SK-N-SH (cell line): ENCODE results near the gene FRY. TPM values are rescaled to one million over a fixed set of nuclear protein-coding genes. Genes with fewer than 3 reads are reported as not detected.

Source experiments
- CTCF ChIA-PET: fragments of 300-600, 350-600 bp; formaldehyde crosslinking; extraction: SDS; loops from one replicate; lab custom pipeline; 2021; lab: Yijun Ruan, JAX
- POLR2A ChIA-PET: fragments of 350-600 bp; sonication (Branson Sonifier 250); formaldehyde crosslinking; extraction: SDS; loops from one replicate; lab custom pipeline; 2020; ENCODE audit warnings: antibody characterized with exemption, inconsistent platforms; lab: Yijun Ruan, JAX
- DNase-seq: peaks from one replicate; pipeline ENCODE4 v3.0.0; 2012
- H2AFZ ChIP-seq: fragments of 200-600 bp; sonication (generic); 2 replicates; pipeline ENCODE4 v1.8.1; 2016; ENCODE audit warnings: antibody characterized with exemption, mild to moderate bottlenecking, low read depth
- H3F3A ChIP-seq: fragments of 200-600 bp; sonication (generic); replicated peaks from 2 replicates; pipeline ENCODE3; 2016; ENCODE audit warnings: antibody characterized with exemption, mild to moderate bottlenecking; ENCODE audit not compliant: insufficient read depth
- H3K27ac ChIP-seq, 2 experiments: fragments of 200-500 bp in 1 of 2; fragments of 200-600 bp in 1 of 2; sonication (Bioruptor generic) in 1 of 2; sonication (generic), shearing (Covaris generic) in 1 of 2; 2 replicates each; pipeline versions ENCODE4 v1.5.1 to v1.6.1; 2014 to 2016; ENCODE audit warnings: low read depth in 2 of 2, inconsistent platforms in 1 of 2, low read length in 1 of 2, mild to moderate bottlenecking in 1 of 2, mixed read lengths in 1 of 2
- H3K27me3 ChIP-seq: fragments of 200-600 bp; sonication (generic), shearing (Covaris generic); 2 replicates; pipeline ENCODE4 v1.6.1; 2016; ENCODE audit warnings: mixed run types; ENCODE audit not compliant: insufficient read depth
- H3K36me3 ChIP-seq, 2 experiments: fragments of 200-500 bp in 1 of 2; fragments of 200-600 bp in 1 of 2; sonication (Bioruptor generic) in 1 of 2; sonication (generic) in 1 of 2; replicated peaks in 1 of 2; 2 replicates each; pipeline versions ENCODE3 to v1.5.1; 2014 to 2016; ENCODE audit warnings: low read length in 1 of 2, mild to moderate bottlenecking in 1 of 2; ENCODE audit not compliant: insufficient read depth in 2 of 2, control insufficient read depth in 1 of 2
- H3K4me1 ChIP-seq, 2 experiments: fragments of 200-500 bp in 1 of 2; fragments of 200-600 bp in 1 of 2; sonication (Bioruptor generic) in 1 of 2; sonication (generic), shearing (Covaris generic) in 1 of 2; 2 replicates each; pipeline versions ENCODE4 v1.5.1 to v1.6.1; 2014 to 2016; ENCODE audit warnings: low read depth in 1 of 2, low read length in 1 of 2, mixed run types in 1 of 2; ENCODE audit not compliant: insufficient read depth in 2 of 2, control insufficient read depth in 1 of 2
- H3K4me2 ChIP-seq: fragments of 200-600 bp; sonication (generic), shearing (Covaris generic); 2 replicates; pipeline ENCODE4 v1.6.1; 2017; ENCODE audit warnings: mixed run types
- H3K4me3 ChIP-seq, 2 experiments: fragments of 200-500 bp in 1 of 2; fragments of 200-600 bp in 1 of 2; sonication (Bioruptor generic) in 1 of 2; sonication (generic), shearing (Covaris generic) in 1 of 2; 2 replicates each; pipeline versions ENCODE4 v1.5.1 to v1.8.1; 2014 to 2016; ENCODE audit warnings: low read depth in 2 of 2, inconsistent platforms in 1 of 2, low read length in 1 of 2, mild to moderate bottlenecking in 1 of 2, mixed read lengths in 1 of 2, moderate library complexity in 1 of 2
- H3K79me2 ChIP-seq: fragments of 200-600 bp; sonication (generic); 2 replicates; pipeline ENCODE4 v1.8.1; 2017; ENCODE audit warnings: mild to moderate bottlenecking; ENCODE audit not compliant: insufficient read depth
- H3K9ac ChIP-seq: fragments of 200-600 bp; sonication (generic); 2 replicates; pipeline ENCODE4 v1.6.1; 2017; ENCODE audit warnings: mixed run types
- H3K9me2 ChIP-seq: fragments of 200-600 bp; sonication (generic); 2 replicates; pipeline ENCODE4 v1.6.1; 2017; ENCODE audit warnings: mixed run types
- H3K9me3 ChIP-seq: fragments of 200-600 bp; sonication (generic); 2 replicates; pipeline ENCODE4 v1.6.1; 2017; ENCODE audit warnings: mixed run types, mild to moderate bottlenecking, moderate library complexity
- H4K20me1 ChIP-seq: fragments of 200-600 bp; sonication (generic); 2 replicates; pipeline ENCODE4 v1.6.1; 2017; ENCODE audit warnings: mild to moderate bottlenecking, mixed run types; ENCODE audit not compliant: insufficient read depth
- EP300 ChIP-seq, 2 experiments: IDR thresholded peaks; 2 replicates each; pipeline versions ENCODE4 v1.4.0 to v1.6.1; 2012; ENCODE audit warnings: borderline replicate concordance in 1 of 2, low read depth in 1 of 2, low read length in 1 of 2
- GATA2 ChIP-seq: sonication (generic); formaldehyde crosslinking; IDR thresholded peaks from 2 replicates; pipeline ENCODE4 v1.5.0; 2020; ENCODE audit warnings: mild to moderate bottlenecking, missing genetic modification reagents
- MEF2A ChIP-seq: IDR thresholded peaks from 2 replicates; pipeline ENCODE4 v1.4.0; 2012; ENCODE audit warnings: low read depth, borderline replicate concordance
- MXI1 ChIP-seq: IDR thresholded peaks from 2 replicates; pipeline ENCODE4 v1.6.1; 2012; ENCODE audit warnings: mild to moderate bottlenecking, low read depth, low read length, improper control_type of control experiment
- POLR2AphosphoS5 ChIP-seq: IDR thresholded peaks from 2 replicates; pipeline ENCODE4 v1.6.1; 2012; ENCODE audit warnings: low read depth, low read length
- TAF1 ChIP-seq: IDR thresholded peaks from 2 replicates; pipeline ENCODE4 v1.6.1; 2012; ENCODE audit warnings: low read depth, mild to moderate bottlenecking, low read length, moderate library complexity, borderline replicate concordance
- USF1 ChIP-seq: IDR thresholded peaks from 2 replicates; pipeline ENCODE4 v1.4.0; 2012; ENCODE audit warnings: low read depth, borderline replicate concordance
- YY1 ChIP-seq: IDR thresholded peaks from 2 replicates; pipeline ENCODE4 v1.4.0; 2012; ENCODE audit warnings: low read depth, mild to moderate bottlenecking
- WGBS: methylation state at CpG from one replicate; pipeline ENCODE4 v1.1.6; 2017; ENCODE audit warnings: low lambda C conversion rate; 5-methylcytosine and 5-hydroxymethylcytosine counted together
- polyA plus RNA-seq, 3 experiments: library from polyadenylated mRNA; depleted of rRNA; stranded (reverse); fragments of >200 nt; gene quantifications; 2 replicates each; pipeline ENCODE4 v1.2.3, GENCODE V29; 2012
- TF ChIP-seq, protein P1 (sequence below): IDR thresholded peaks from 2 replicates; pipeline ENCODE4; 2012
- TF ChIP-seq, protein P2 (sequence below): IDR thresholded peaks from 2 replicates; pipeline ENCODE4 v1.6.1; 2012; ENCODE audit warnings: mild to moderate bottlenecking, low read depth, low read length, moderate library complexity
- TF ChIP-seq, protein P3 (sequence below): fragments of 150-350 bp; IDR thresholded peaks from 2 replicates; pipeline ENCODE4 v1.6.1; 2017; ENCODE audit warnings: antibody characterized with exemption, low read length, low read depth, borderline replicate concordance

FRY gene
- polyA plus RNA-seq, 1 of the 3 experiments (the other 2 are of a cell fraction): 1.4 TPM

DNA sequence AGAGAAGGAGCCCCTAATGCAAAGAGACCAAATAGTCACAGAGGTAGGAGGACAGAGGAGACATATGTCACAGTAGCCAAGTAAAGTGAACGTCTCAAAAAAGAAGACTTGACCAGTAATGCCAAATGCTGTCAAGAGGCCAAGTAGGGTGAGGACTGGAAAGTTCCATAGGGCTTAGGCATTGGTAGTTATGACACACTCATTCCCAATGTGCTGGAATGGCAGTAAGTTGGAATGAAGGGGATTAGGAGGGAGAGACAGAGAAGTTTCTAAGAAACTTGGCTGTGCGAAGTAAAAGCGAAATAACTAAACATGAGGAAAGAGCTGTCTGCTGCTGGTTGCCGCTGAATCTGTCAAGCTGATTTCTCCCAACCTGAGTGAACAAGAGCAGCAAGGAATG lies 14.9 kb upstream of the FRY start (continued):
- TF ChIP-seq, protein P1, sequence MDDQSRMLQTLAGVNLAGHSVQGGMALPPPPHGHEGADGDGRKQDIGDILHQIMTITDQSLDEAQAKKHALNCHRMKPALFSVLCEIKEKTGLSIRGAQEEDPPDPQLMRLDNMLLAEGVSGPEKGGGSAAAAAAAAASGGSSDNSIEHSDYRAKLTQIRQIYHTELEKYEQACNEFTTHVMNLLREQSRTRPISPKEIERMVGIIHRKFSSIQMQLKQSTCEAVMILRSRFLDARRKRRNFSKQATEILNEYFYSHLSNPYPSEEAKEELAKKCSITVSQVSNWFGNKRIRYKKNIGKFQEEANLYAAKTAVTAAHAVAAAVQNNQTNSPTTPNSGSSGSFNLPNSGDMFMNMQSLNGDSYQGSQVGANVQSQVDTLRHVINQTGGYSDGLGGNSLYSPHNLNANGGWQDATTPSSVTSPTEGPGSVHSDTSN: no peak
- TF ChIP-seq YY1: no peak
- TF ChIP-seq EP300 (IDR thresholded peaks at IDR 0.05; ENCODE audit: borderline replicate concordance in 1 of 2, low read depth in 1 of 2, low read length in 1 of 2): no peak
- no peak for TF ChIP-seq POLR2AphosphoS5
- no peak for TF ChIP-seq MXI1
- TF ChIP-seq MEF2A: no peak

DNA sequence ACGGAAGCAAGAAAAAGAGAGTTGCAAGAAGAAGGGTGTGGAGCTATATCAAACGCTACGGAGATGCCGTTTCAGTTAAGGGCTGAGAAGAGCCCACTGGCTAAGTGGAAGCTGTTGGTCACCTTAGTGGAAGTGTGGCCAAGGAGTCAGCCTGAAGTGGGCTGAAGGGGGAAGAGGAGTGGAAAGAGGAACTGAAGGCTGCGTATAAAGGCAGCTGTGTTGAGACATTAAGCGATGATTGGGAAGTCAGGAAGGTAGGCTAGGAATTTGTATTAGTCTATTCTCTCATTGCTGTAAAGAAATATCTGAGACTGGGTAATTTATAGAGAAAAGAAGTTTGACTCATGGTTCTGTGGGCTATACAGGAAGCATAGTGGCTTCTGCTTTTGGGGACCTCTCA lies 14.1 kb upstream of the FRY start:
- DNase-seq: no peak
- ChIA-PET CTCF (interaction anchor here (1.1 to 1.6 kb wide), 3 partner anchors 50 to 292 kb away, joined by 3 to 4 read pairs (median 3); no protein-coding TSS in a partner anchor), POLR2A (no interaction called here)
- H2AFZ ChIP-seq: no peak overlapping the region
- H3F3A ChIP-seq: no peaks in the 10 kb centered on the region
- no peaks in the 10 kb centered on the region for H3K9me3 ChIP-seq
- H3K4me1 ChIP-seq: peaks cover 0 to 3% of the 10 kb centered on the region in 2 experiments; a peak in 1 of 4 replicates
- WGBS: 90% methylated on average over 6 of the region's 6 CpGs
- H3K9ac ChIP-seq: no peak overlapping the region
- no peaks in the 10 kb centered on the region for H3K36me3 ChIP-seq
- no peaks in the 10 kb centered on the region for H3K79me2 ChIP-seq
- H3K27me3 ChIP-seq: no peaks in the 10 kb centered on the region
- H3K27ac ChIP-seq: no peak overlapping the region
- no peaks in the 10 kb centered on the region for H4K20me1 ChIP-seq
- no peak overlapping the region for H3K4me2 ChIP-seq
- TF ChIP-seq GATA2 (CRISPR knock-in tag): no peak
- TF ChIP-seq MXI1: no peak
- TF ChIP-seq, protein P2, sequence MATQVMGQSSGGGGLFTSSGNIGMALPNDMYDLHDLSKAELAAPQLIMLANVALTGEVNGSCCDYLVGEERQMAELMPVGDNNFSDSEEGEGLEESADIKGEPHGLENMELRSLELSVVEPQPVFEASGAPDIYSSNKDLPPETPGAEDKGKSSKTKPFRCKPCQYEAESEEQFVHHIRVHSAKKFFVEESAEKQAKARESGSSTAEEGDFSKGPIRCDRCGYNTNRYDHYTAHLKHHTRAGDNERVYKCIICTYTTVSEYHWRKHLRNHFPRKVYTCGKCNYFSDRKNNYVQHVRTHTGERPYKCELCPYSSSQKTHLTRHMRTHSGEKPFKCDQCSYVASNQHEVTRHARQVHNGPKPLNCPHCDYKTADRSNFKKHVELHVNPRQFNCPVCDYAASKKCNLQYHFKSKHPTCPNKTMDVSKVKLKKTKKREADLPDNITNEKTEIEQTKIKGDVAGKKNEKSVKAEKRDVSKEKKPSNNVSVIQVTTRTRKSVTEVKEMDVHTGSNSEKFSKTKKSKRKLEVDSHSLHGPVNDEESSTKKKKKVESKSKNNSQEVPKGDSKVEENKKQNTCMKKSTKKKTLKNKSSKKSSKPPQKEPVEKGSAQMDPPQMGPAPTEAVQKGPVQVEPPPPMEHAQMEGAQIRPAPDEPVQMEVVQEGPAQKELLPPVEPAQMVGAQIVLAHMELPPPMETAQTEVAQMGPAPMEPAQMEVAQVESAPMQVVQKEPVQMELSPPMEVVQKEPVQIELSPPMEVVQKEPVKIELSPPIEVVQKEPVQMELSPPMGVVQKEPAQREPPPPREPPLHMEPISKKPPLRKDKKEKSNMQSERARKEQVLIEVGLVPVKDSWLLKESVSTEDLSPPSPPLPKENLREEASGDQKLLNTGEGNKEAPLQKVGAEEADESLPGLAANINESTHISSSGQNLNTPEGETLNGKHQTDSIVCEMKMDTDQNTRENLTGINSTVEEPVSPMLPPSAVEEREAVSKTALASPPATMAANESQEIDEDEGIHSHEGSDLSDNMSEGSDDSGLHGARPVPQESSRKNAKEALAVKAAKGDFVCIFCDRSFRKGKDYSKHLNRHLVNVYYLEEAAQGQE: no peak
- no peak for TF ChIP-seq TAF1
- TF ChIP-seq USF1: no peak
- TF ChIP-seq, protein P3, sequence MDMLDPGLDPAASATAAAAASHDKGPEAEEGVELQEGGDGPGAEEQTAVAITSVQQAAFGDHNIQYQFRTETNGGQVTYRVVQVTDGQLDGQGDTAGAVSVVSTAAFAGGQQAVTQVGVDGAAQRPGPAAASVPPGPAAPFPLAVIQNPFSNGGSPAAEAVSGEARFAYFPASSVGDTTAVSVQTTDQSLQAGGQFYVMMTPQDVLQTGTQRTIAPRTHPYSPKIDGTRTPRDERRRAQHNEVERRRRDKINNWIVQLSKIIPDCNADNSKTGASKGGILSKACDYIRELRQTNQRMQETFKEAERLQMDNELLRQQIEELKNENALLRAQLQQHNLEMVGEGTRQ: no peak
- H3K9me2 ChIP-seq: no peaks in the 10 kb centered on the region
- H3K4me3 ChIP-seq: no peak overlapping the region
